NCI-H774 (cell line): ENCODE data around the gene SMAD3.

ENCODE experiments used
- DNase-seq: peaks from one replicate; lab custom pipeline; 2025; lab: John Stamatoyannopoulos, UW

SMAD3 gene

GRCh38 chr15:67232591-67232990 is 167.2 kb downstream of the SMAD3 start:
- DNase-seq: no peak

GRCh38 chr15:67240235-67241131 is 175.1 kb downstream of the SMAD3 start:
- peak; percentile 53 for DNase-seq

GRCh38 chr15:67241132-67241855 is 175.9 kb downstream of the SMAD3 start:
- no peak for DNase-seq

GRCh38 chr15:67242708-67243111 is 177.3 kb downstream of the SMAD3 start:
- no peak for DNase-seq
